ENCODE data around the gene EFCAB11. TPM values are rescaled to one million over a fixed set of nuclear protein-coding genes. Genes with fewer than 3 reads are reported as not detected.
A peak's percentile ranks its signal among the peaks of the same experiment; 100 is the strongest.

EFCAB11 gene
- total RNA-seq, 3 donors from 2014 or later = 6.4 to 13.6 (median 6.9) TPM

- Histone ChIP-seq H3K36me3 (no peaks in the 10 kb centered on the region), H3K27ac (no peak overlapping the region), H3K4me1 (no peaks in the 10 kb centered on the region), H3K27me3 (no peaks in the 10 kb centered on the region), H3K4me3 (no peak overlapping the region), H3K9me3 (no peaks in the 10 kb centered on the region)
- DNase-seq (ENCODE audit: low spot score in 2 of 2) = no peak
- intact Hi-C loops (cut with DNase I; ENCODE audit: low total_unique reads) = no loop called here
- TF ChIP-seq POLR2AphosphoS5 (IDR thresholded peaks at IDR 0.05) = no peak
These were observed 34.5 kb downstream of the EFCAB11 start for GRCh38 chr14:89920056-89920455.

GRCh38 chr14:89918721-89919120, 35.8 kb downstream of the EFCAB11 start:
- no peaks in the 10 kb centered on the region for H3K4me1 ChIP-seq
- intact Hi-C loops (cut with DNase I; ENCODE audit: low total_unique reads) = no loop called here
- TF ChIP-seq POLR2A (IDR thresholded peaks at IDR 0.05) (no peak), POLR2AphosphoS5 (IDR thresholded peaks at IDR 0.05) (no peak), CTCF (IDR thresholded peaks at IDR 0.05) (no peak)
- H3K9me3 ChIP-seq = no peaks in the 10 kb centered on the region
- no peak overlapping the region for H3K4me3 ChIP-seq
- no peak for DNase-seq (ENCODE audit: low spot score in 2 of 2)
- H3K36me3 ChIP-seq = no peaks in the 10 kb centered on the region
- H3K27me3 ChIP-seq = no peaks in the 10 kb centered on the region
- no peak overlapping the region for H3K27ac ChIP-seq

GRCh38 chr14:89915114-89915878, 39.2 kb downstream of the EFCAB11 start:
- Histone ChIP-seq H3K9me3 (no peaks in the 10 kb centered on the region), H3K4me3 (no peak overlapping the region), H3K4me1 (no peaks in the 10 kb centered on the region), H3K27me3 (no peaks in the 10 kb centered on the region), H3K27ac (no peak overlapping the region), H3K36me3 (no peaks in the 10 kb centered on the region)
- peak in 1 of 2 donors; percentile 72 for DNase-seq (ENCODE audit: low spot score in 2 of 2)
- intact Hi-C loops (cut with DNase I; ENCODE audit: low total_unique reads) = no loop called here
- TF ChIP-seq CTCF (IDR thresholded peaks at IDR 0.05) (peak; percentile 75 to 89 (median 84)), POLR2AphosphoS5 (IDR thresholded peaks at IDR 0.05) (no peak), POLR2A (IDR thresholded peaks at IDR 0.05) (no peak)

- no peak for DNase-seq (ENCODE audit: low spot score in 2 of 2)
- H3K4me3 ChIP-seq = no peak overlapping the region
- H3K4me1 ChIP-seq = no peaks in the 10 kb centered on the region
- no peak overlapping the region for H3K27ac ChIP-seq
- intact Hi-C loops (cut with DNase I; ENCODE audit: low total_unique reads) = no loop called here
- H3K27me3 ChIP-seq = no peaks in the 10 kb centered on the region
- H3K9me3 ChIP-seq = no peaks in the 10 kb centered on the region
- no peak for TF ChIP-seq CTCF (IDR thresholded peaks at IDR 0.05)
- no peak for TF ChIP-seq POLR2A (IDR thresholded peaks at IDR 0.05)
- TF ChIP-seq POLR2AphosphoS5 (IDR thresholded peaks at IDR 0.05) = no peak
- H3K36me3 ChIP-seq = no peaks in the 10 kb centered on the region
These were observed 41.8 kb downstream of the EFCAB11 start for GRCh38 chr14:89912667-89913211.

GRCh38 chr14:89912221-89912620, 42.3 kb downstream of the EFCAB11 start:
- no peak for TF ChIP-seq POLR2A (IDR thresholded peaks at IDR 0.05)
- TF ChIP-seq CTCF (IDR thresholded peaks at IDR 0.05) = no peak
- no peak for TF ChIP-seq POLR2AphosphoS5 (IDR thresholded peaks at IDR 0.05)
- no peak for DNase-seq (ENCODE audit: low spot score in 2 of 2)
- H3K27ac ChIP-seq = no peak overlapping the region
- H3K9me3 ChIP-seq = no peaks in the 10 kb centered on the region
- no peaks in the 10 kb centered on the region for H3K27me3 ChIP-seq
- H3K36me3 ChIP-seq = no peaks in the 10 kb centered on the region
- H3K4me1 ChIP-seq = no peaks in the 10 kb centered on the region
- no peak overlapping the region for H3K4me3 ChIP-seq
- intact Hi-C loops (cut with DNase I; ENCODE audit: low total_unique reads) = no loop called here

Data from breast epithelium (tissue), 4 donors.